Subcutaneous adipose tissue (tissue), 4 donors: ENCODE results near the gene ACKR4. TPM values are rescaled to one million over a fixed set of nuclear protein-coding genes. Genes with fewer than 3 reads are reported as not detected.

Source experiments
- CTCF ChIP-seq: fragments of 450-650 bp; IDR thresholded peaks from one replicate; pipeline ENCODE4 v1.5.1; 2016; ENCODE audit warnings: low read depth, mild to moderate bottlenecking, control low read depth, antibody characterized with exemption, moderate library complexity
- total RNA-seq, 4 donors: library from RNA; depleted of rRNA; stranded (reverse); fragments of >200 nt; gene quantifications; one replicate each; pipeline ENCODE4 v1.1.0, GENCODE V29; 2016

ACKR4 gene
- 10 to 100 TPM in 1 of 4 donors, 1 to 10 TPM in 2, under 1 TPM in 1; 0.66 to 18.3 (median 3.3) TPM for total RNA-seq

GRCh38 chr3:132596816-132597433 is at the start of gene ACKR4:
Gene ACKR4 (plus strand): TSS chr3:132597270. CDS start chr3:132600398, 3,128 bp downstream.
- TF ChIP-seq CTCF: no peak

GRCh38 chr3:132549169-132549568 is 47.9 kb upstream of the ACKR4 start:
- no peak for TF ChIP-seq CTCF

GRCh38 chr3:132549890-132550578 is 47.0 kb upstream of the ACKR4 start:
- TF ChIP-seq CTCF: no peak

GRCh38 chr3:132550579-132551305 is 46.3 kb upstream of the ACKR4 start:
- no peak for TF ChIP-seq CTCF

- TF ChIP-seq CTCF: no peak
Measured at GRCh38 chr3:132553826-132554225, 43.2 kb upstream of the ACKR4 start.

- no peak for TF ChIP-seq CTCF
Measured at GRCh38 chr3:132554437-132554836, 42.6 kb upstream of the ACKR4 start.
